H1 (cell line): ENCODE results near the gene KIAA1328. TPM values are rescaled to one million over a fixed set of nuclear protein-coding genes. Genes with fewer than 3 reads are reported as not detected.

Experiments
- CTCF ChIA-PET: fragments of 300-600 bp; sonication (Branson Sonifier 250); formaldehyde crosslinking; loops from one replicate; lab custom pipeline; 2021; ENCODE audit not compliant: partially characterized antibody; lab: Charles Lee
- POLR2A ChIA-PET: fragments of 300-600 bp; sonication (Branson Sonifier 250); formaldehyde crosslinking; loops from one replicate; lab custom pipeline; 2021; ENCODE audit warnings: inconsistent platforms; ENCODE audit not compliant: partially characterized antibody; lab: Charles Lee
- DNase-seq, 2 experiments: peaks; one replicate each; pipeline versions ENCODE4 v3.0.0 to v3.0.0-alpha.2; 2010 to 2022; ENCODE audit warnings: low spot score in 2 of 2, low read depth in 1 of 2, mixed read lengths in 1 of 2
- FAIRE-seq: peaks from 2 replicates; lab custom pipeline; 2011; peaks lifted over from hg19 to GRCh38; lab: Jason Lieb, UNC
- H2AFZ ChIP-seq: 2 replicates; pipeline ENCODE4 v1.8.1; 2012; ENCODE audit warnings: low read length, inconsistent platforms
- H2AK5ac ChIP-seq: 2 replicates; pipeline ENCODE4 v1.6.1; 2013; ENCODE audit warnings: low read depth, low read length
- H2BK120ac ChIP-seq: replicated peaks from 2 replicates; pipeline ENCODE3; 2013; ENCODE audit warnings: low read depth, low read length, inconsistent platforms
- H2BK12ac ChIP-seq: 2 replicates; pipeline ENCODE4 v1.6.1; 2013; ENCODE audit warnings: low read depth, low read length
- H2BK15ac ChIP-seq: 2 replicates; pipeline ENCODE4 v1.6.1; 2013; ENCODE audit warnings: low read length
- H2BK20ac ChIP-seq: 2 replicates; pipeline ENCODE4 v1.6.1; 2013; ENCODE audit warnings: low read length
- H2BK5ac ChIP-seq: 2 replicates; pipeline ENCODE4 v1.6.1; 2013; ENCODE audit warnings: low read depth, low read length
- H3K14ac ChIP-seq: 2 replicates; pipeline ENCODE4 v1.6.1; 2013; ENCODE audit warnings: inconsistent platforms; ENCODE audit not compliant: insufficient read length
- H3K18ac ChIP-seq: 2 replicates; pipeline ENCODE4 v1.6.1; 2013; ENCODE audit warnings: low read length; ENCODE audit errors: extremely low read depth
- H3K23ac ChIP-seq: 2 replicates; pipeline ENCODE4 v1.6.1; 2013; ENCODE audit warnings: inconsistent platforms; ENCODE audit not compliant: insufficient read length
- H3K23me2 ChIP-seq: 2 replicates; pipeline ENCODE4 v1.6.1; 2013; ENCODE audit warnings: low read depth, low read length
- H3K27ac ChIP-seq: 2 replicates; pipeline ENCODE4 v1.6.1; 2011; ENCODE audit warnings: low read depth, low read length, inconsistent platforms
- H3K27me3 ChIP-seq, 4 experiments: replicated peaks in 1 of 4; 1 replicate in 1 of 4; 2 replicates in 3 of 4; pipeline versions ENCODE4 v1.6.1 to v1.8.1; 2011 to 2013; ENCODE audit warnings: low read length in 3 of 4, mild to moderate bottlenecking in 3 of 4, inconsistent platforms in 2 of 4, mixed read lengths in 2 of 4, moderate library complexity in 1 of 4; ENCODE audit not compliant: control insufficient read depth in 3 of 4, insufficient read depth in 3 of 4; ENCODE audit errors: extremely low read depth in 1 of 4
- H3K36me3 ChIP-seq, 4 experiments: 2 replicates each; pipeline versions ENCODE4 v1.6.1 to v1.8.1; 2011 to 2013; ENCODE audit warnings: mild to moderate bottlenecking in 4 of 4, low read length in 3 of 4, moderate library complexity in 2 of 4, control low read depth in 1 of 4, inconsistent platforms in 1 of 4; ENCODE audit not compliant: insufficient read depth in 4 of 4, control insufficient read depth in 2 of 4
- H3K4ac ChIP-seq: replicated peaks from 2 replicates; pipeline ENCODE3; 2013; ENCODE audit warnings: low read length, low read depth, mixed read lengths, inconsistent platforms; ENCODE audit not compliant: insufficient read length
- H3K4me1 ChIP-seq, 4 experiments: replicated peaks in 1 of 4; 1 replicate in 1 of 4; 2 replicates in 3 of 4; pipeline versions ENCODE4 v1.6.1 to v1.8.1; 2011 to 2013; ENCODE audit warnings: low read length in 3 of 4, inconsistent platforms in 2 of 4, mixed read lengths in 1 of 4; ENCODE audit not compliant: insufficient read depth in 4 of 4, control insufficient read depth in 3 of 4
- H3K4me2 ChIP-seq, 2 experiments: 2 replicates each; pipeline versions ENCODE4 v1.6.1 to v1.8.1; 2011 to 2013; ENCODE audit warnings: low read depth in 2 of 2, low read length in 2 of 2, control low read depth in 1 of 2, inconsistent platforms in 1 of 2, mild to moderate bottlenecking in 1 of 2; ENCODE audit not compliant: insufficient read depth in 1 of 2
- H3K4me3 ChIP-seq, 4 experiments: fragments of 200-600, 300-600 bp in 1 of 4; sonication (generic), shearing (Covaris generic), sonication (Bioruptor Twin) in 1 of 4; 2 replicates each; pipeline versions ENCODE4 v1.5.1 to v1.8.1; 2011 to 2016; ENCODE audit warnings: low read length in 4 of 4, low read depth in 3 of 4, control low read depth in 2 of 4, inconsistent platforms in 2 of 4, mild to moderate bottlenecking in 2 of 4, mixed read lengths in 1 of 4, moderate library complexity in 1 of 4; ENCODE audit not compliant: insufficient read depth in 2 of 4; ENCODE audit errors: extremely low read depth in 1 of 4
- H3K56ac ChIP-seq: replicated peaks from 2 replicates; pipeline ENCODE3; 2013; ENCODE audit warnings: low read depth, mild to moderate bottlenecking, mixed read lengths, low read length, inconsistent platforms; ENCODE audit not compliant: insufficient read length
- H3K79me1 ChIP-seq: 2 replicates; pipeline ENCODE4 v1.6.1; 2013; ENCODE audit warnings: low read depth, low read length, control low read depth
- H3K79me2 ChIP-seq, 2 experiments: 2 replicates each; pipeline versions ENCODE4 v1.6.1 to v1.8.1; 2012 to 2013; ENCODE audit warnings: low read length in 2 of 2, mild to moderate bottlenecking in 2 of 2, inconsistent platforms in 1 of 2; ENCODE audit not compliant: insufficient read depth in 2 of 2, control insufficient read depth in 1 of 2
- H3K9ac ChIP-seq, 4 experiments: replicated peaks in 1 of 4; 1 replicate in 1 of 4; 2 replicates in 3 of 4; pipeline versions ENCODE4 v1.6.1 to v1.8.1; 2011 to 2013; ENCODE audit warnings: low read depth in 3 of 4, low read length in 3 of 4, control low read depth in 2 of 4, mild to moderate bottlenecking in 2 of 4, moderate library complexity in 2 of 4, inconsistent platforms in 1 of 4; ENCODE audit errors: extremely low read depth in 1 of 4
- H3K9me3 ChIP-seq, 2 experiments: 2 replicates each; pipeline versions ENCODE4 v1.6.1 to v1.8.1; 2012 to 2013; ENCODE audit warnings: mild to moderate bottlenecking in 2 of 2, moderate library complexity in 2 of 2, control low read depth in 1 of 2, inconsistent platforms in 1 of 2, low read depth in 1 of 2, low read length in 1 of 2, mixed read lengths in 1 of 2; ENCODE audit not compliant: insufficient read depth in 2 of 2
- H4K20me1 ChIP-seq, 2 experiments: replicated peaks in 1 of 2; 2 replicates each; pipeline versions ENCODE3 to v1.8.1; 2011 to 2013; ENCODE audit warnings: inconsistent platforms in 2 of 2, low read length in 2 of 2, mild to moderate bottlenecking in 1 of 2; ENCODE audit not compliant: insufficient read depth in 2 of 2, control insufficient read depth in 1 of 2
- H4K5ac ChIP-seq: 2 replicates; pipeline ENCODE4 v1.6.1; 2013; ENCODE audit warnings: low read length, low read depth, mixed read lengths, inconsistent platforms; ENCODE audit not compliant: insufficient read length
- H4K8ac ChIP-seq: 2 replicates; pipeline ENCODE4 v1.8.0; 2013; ENCODE audit warnings: mild to moderate bottlenecking, moderate library complexity, low read length, inconsistent platforms; ENCODE audit not compliant: insufficient read depth; ENCODE audit errors: extremely low read depth
- H4K91ac ChIP-seq: replicated peaks from 2 replicates; pipeline ENCODE3; 2013; ENCODE audit warnings: low read length, mixed read lengths, inconsistent platforms; ENCODE audit not compliant: insufficient read length
- SRF ChIP-seq: IDR thresholded peaks from 2 replicates; pipeline ENCODE4 v1.6.1; 2011; ENCODE audit warnings: mild to moderate bottlenecking, low read depth, low read length, moderate library complexity
- TBP ChIP-seq: IDR thresholded peaks from 2 replicates; pipeline ENCODE4 v1.6.1; 2011; ENCODE audit warnings: low read depth, low read length, improper control_type of control experiment
- WGBS, 2 experiments: shearing (Covaris generic) in 1 of 2; methylation state at CpG; one replicate each; pipeline versions ENCODE4 v1.1.6 to v1.1.7; 2013 to 2015; ENCODE audit warnings: low lambda C conversion rate in 2 of 2, mixed read lengths in 2 of 2, inconsistent platforms in 1 of 2, low coverage in 1 of 2, missing lambda C conversion rate in 1 of 2; ENCODE audit not compliant: insufficient replicate concordance in 2 of 2, insufficient coverage in 1 of 2, insufficient read length in 1 of 2; ENCODE audit errors: extremely low coverage in 1 of 2, missing lambda C conversion rate in 1 of 2; 5-methylcytosine and 5-hydroxymethylcytosine counted together
- polyA plus RNA-seq, 7 experiments: library from polyadenylated mRNA; depleted of rRNA in 3 of 7; stranded (reverse) in 5 of 7; unstranded in 2 of 7; fragments of >200 nt in 5 of 7; fragments of 200-250 nt in 2 of 7; gene quantifications; 1 replicate in 5 of 7; 2 replicates in 1 of 7; 4 replicates in 1 of 7; pipeline versions ENCODE4 v1.2.1 to v1.2.3, GENCODE V29; 2011 to 2013; ENCODE audit warnings: missing spikeins in 2 of 7, mixed read lengths in 2 of 7
- total RNA-seq: library from RNA; stranded (reverse); fragmentation: NEBNext Ultra II Directional; extraction: Animal tissue kit (Norgen Biotek cat#: 25700); gene quantifications from 2 replicates; pipeline ENCODE4 v1.2.1, GENCODE V29; 2021
- TF ChIP-seq, protein P1 (sequence below): IDR thresholded peaks from 2 replicates; pipeline ENCODE4 v1.6.1; 2012; ENCODE audit warnings: inconsistent platforms

KIAA1328 gene
- total and polyA plus RNA-seq, 2 of the 8 experiments (the other 6 are each of a cell fraction or from before 2014, with no cell fraction given) = 2.6 to 5.7 TPM

GRCh38 chr18:36808681-36809080 is 20.2 kb upstream of the KIAA1328 start:
- Histone ChIP-seq H2BK120ac (no peak overlapping the region), H3K18ac (no peak overlapping the region), H3K4ac (no peak overlapping the region), H3K23ac (no peak overlapping the region), H3K4me2 (no peak overlapping the region), H3K36me3 (peaks cover 6 to 46% (median 34%) of the 10 kb centered on the region in 4 experiments; a peak in 7 of 8 replicates), H3K27ac (no peak overlapping the region)
- POLR2A ChIA-PET = interaction anchor here (0.7 kb wide), 1 partner anchor 12 kb away, joined by 3 read pairs; no protein-coding TSS in a partner anchor
- TF ChIP-seq, protein P1, sequence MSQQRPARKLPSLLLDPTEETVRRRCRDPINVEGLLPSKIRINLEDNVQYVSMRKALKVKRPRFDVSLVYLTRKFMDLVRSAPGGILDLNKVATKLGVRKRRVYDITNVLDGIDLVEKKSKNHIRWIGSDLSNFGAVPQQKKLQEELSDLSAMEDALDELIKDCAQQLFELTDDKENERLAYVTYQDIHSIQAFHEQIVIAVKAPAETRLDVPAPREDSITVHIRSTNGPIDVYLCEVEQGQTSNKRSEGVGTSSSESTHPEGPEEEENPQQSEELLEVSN = no peak
- TF ChIP-seq SRF (no peak), TBP (no peak)
- TF ChIP-seq, all 59 proteins: peak for 0
- H2BK20ac ChIP-seq = no peak overlapping the region
- H2AK5ac ChIP-seq = no peak overlapping the region
- H3K27me3 ChIP-seq = no peaks in the 10 kb centered on the region
- no peak for FAIRE-seq
- no peak overlapping the region for H2BK15ac ChIP-seq
- H2AFZ ChIP-seq = no peak overlapping the region
- no peaks in the 10 kb centered on the region for H3K4me1 ChIP-seq
- H2BK12ac ChIP-seq = no peak overlapping the region
- no peaks in the 10 kb centered on the region for H3K9me3 ChIP-seq
- no peak overlapping the region for H3K9ac ChIP-seq
- no peaks in the 10 kb centered on the region for H3K79me2 ChIP-seq
- H3K23me2 ChIP-seq = no peaks in the 10 kb centered on the region
- H3K4me3 ChIP-seq = no peak overlapping the region
- H3K56ac ChIP-seq = no peak overlapping the region
- no peak for DNase-seq
- H4K8ac ChIP-seq = no peak overlapping the region
- H4K20me1 ChIP-seq = peaks cover 2 to 9% of the 10 kb centered on the region in 2 experiments
- H4K91ac ChIP-seq = no peak overlapping the region
- H3K14ac ChIP-seq = no peak overlapping the region
- H2BK5ac ChIP-seq = no peak overlapping the region
- H3K79me1 ChIP-seq = no peaks in the 10 kb centered on the region; the same call in 1 of the 2 replicates
- no peak overlapping the region for H4K5ac ChIP-seq
- 89% methylated on average over 2 of the region's 2 CpGs; no CpG with 5 or more reads in 1 of the 2 experiments for WGBS, 2 experiments
- CTCF ChIA-PET = interaction anchor here (0.6 to 2.6 kb wide), 16 partner anchors 10 to 696 kb away, joined by 3 to 17 read pairs (median 4); partner anchors contain the start of genes KIAA1328 and TPGS2
